B cell (primary cell): ENCODE results near the gene NHSL1. TPM values are rescaled to one million over a fixed set of nuclear protein-coding genes. Genes with fewer than 3 reads are reported as not detected.

Experiments
- ATAC-seq: fragments of 200-7000 bp; cut with Tn5 transposase; one replicate; pipeline ENCODE4 v1.10.0; 2021; ENCODE audit warnings: low read depth, mild to moderate bottlenecking, moderate number of reproducible peaks, moderate library complexity
- CTCF ChIA-PET: fragments of 350-600 bp; sonication (Branson Sonifier 250); formaldehyde crosslinking; loops from one replicate; lab custom pipeline; 2021; ENCODE audit warnings: antibody characterized with exemption, inconsistent platforms; lab: Charles Lee
- POLR2A ChIA-PET: fragments of 350-600 bp; sonication (Branson Sonifier 250); formaldehyde crosslinking; loops from one replicate; lab custom pipeline; 2021; ENCODE audit warnings: antibody characterized with exemption; lab: Charles Lee
- DNase-seq: peaks from one replicate; pipeline ENCODE4 v3.0.0; 2013
- H2AFZ ChIP-seq: 2 replicates; pipeline ENCODE4 v1.6.1; 2012; ENCODE audit warnings: mild to moderate bottlenecking, low read depth, low read length; ENCODE audit not compliant: insufficient read depth, poor library complexity, severe bottlenecking
- H3K27ac ChIP-seq, 2 donors: 1 replicate in 1 of 2; 2 replicates in 1 of 2; pipeline ENCODE4 v1.5.1; 2012 to 2013; ENCODE audit warnings: low read length in 2 of 2, mild to moderate bottlenecking in 2 of 2, moderate library complexity in 1 of 2
- H3K27me3 ChIP-seq, 4 experiments: fragments of 200-600 bp in 1 of 4; sonication (generic) in 1 of 4; replicated peaks in 1 of 4; 1 replicate in 2 of 4; 2 replicates in 2 of 4; pipeline versions ENCODE4 v1.6.1 to v1.7.0; 2013 to 2016; ENCODE audit warnings: low read length in 3 of 4, mild to moderate bottlenecking in 2 of 4, mixed read lengths in 1 of 4, moderate library complexity in 1 of 4; ENCODE audit not compliant: insufficient read depth in 4 of 4, control insufficient read depth in 3 of 4; ENCODE audit errors: control extremely low read depth in 1 of 4
- H3K36me3 ChIP-seq, 2 experiments: replicated peaks in 1 of 2; 1 replicate in 1 of 2; 2 replicates in 1 of 2; pipeline versions ENCODE4 v1.6.1 to v1.7.1; 2013; ENCODE audit warnings: low read length in 1 of 2; ENCODE audit not compliant: insufficient read depth in 2 of 2, control insufficient read depth in 1 of 2; ENCODE audit errors: control extremely low read depth in 1 of 2, extremely low read depth in 1 of 2
- H3K4me1 ChIP-seq, 2 donors: fragments of 200-600 bp in 1 of 2; sonication (generic) in 1 of 2; 1 replicate in 1 of 2; 2 replicates in 1 of 2; pipeline versions ENCODE4 v1.5.1 to v1.6.1; 2013 to 2017; ENCODE audit warnings: low read length in 2 of 2; ENCODE audit not compliant: control insufficient read depth in 2 of 2, insufficient read depth in 2 of 2
- H3K4me2 ChIP-seq: replicated peaks from 2 replicates; pipeline ENCODE3; 2012; ENCODE audit warnings: mild to moderate bottlenecking, low read depth, low read length; ENCODE audit not compliant: poor library complexity, severe bottlenecking
- H3K4me3 ChIP-seq, 5 experiments: fragments of 200-600 bp in 1 of 5; sonication (generic) in 1 of 5; 1 replicate in 3 of 5; 2 replicates in 2 of 5; pipeline versions ENCODE4 v1.5.1 to v1.7.0; 2011 to 2016; ENCODE audit warnings: low read length in 4 of 5, mild to moderate bottlenecking in 4 of 5, low read depth in 2 of 5, control low read depth in 1 of 5, moderate library complexity in 1 of 5; ENCODE audit not compliant: insufficient read depth in 1 of 5; ENCODE audit errors: control extremely low read depth in 1 of 5, extremely low read depth in 1 of 5
- H3K79me2 ChIP-seq: fragments of 200-600 bp; sonication (generic); one replicate; pipeline ENCODE4 v1.6.0; 2016; ENCODE audit warnings: low read length; ENCODE audit not compliant: control insufficient read depth, insufficient read depth
- H3K9ac ChIP-seq: fragments of 200-600 bp; sonication (generic); 2 replicates; pipeline ENCODE4 v1.6.1; 2017; ENCODE audit warnings: mild to moderate bottlenecking, low read length, moderate library complexity
- H3K9me3 ChIP-seq, 3 donors: one replicate each; pipeline versions ENCODE4 v1.6.1 to v1.7.1; 2013; ENCODE audit warnings: low read length in 2 of 3; ENCODE audit not compliant: control insufficient read depth in 2 of 3, insufficient read depth in 1 of 3; ENCODE audit errors: control extremely low read depth in 1 of 3
- H4K20me1 ChIP-seq: 2 replicates; pipeline ENCODE4 v1.6.0; 2012; ENCODE audit warnings: mild to moderate bottlenecking, low read length; ENCODE audit not compliant: insufficient read depth, control insufficient read depth, poor library complexity, severe bottlenecking
- H3K27ac Mint-ChIP-seq: one replicate; pipeline ENCODE4 v1.8.0; 2021; ENCODE audit warnings: mixed read lengths
- H3K27me3 Mint-ChIP-seq: one replicate; pipeline ENCODE4 v1.8.0; 2021; ENCODE audit warnings: mixed read lengths
- H3K4me1 Mint-ChIP-seq: one replicate; pipeline ENCODE4 v1.8.0; 2021; ENCODE audit warnings: mixed read lengths
- H3K4me3 Mint-ChIP-seq: one replicate; pipeline ENCODE4 v1.8.0; 2021; ENCODE audit warnings: mixed read lengths
- H3K9me3 Mint-ChIP-seq: one replicate; pipeline ENCODE4 v1.8.0; 2022; ENCODE audit warnings: mixed read lengths; ENCODE audit not compliant: insufficient read depth
- EZH2 ChIP-seq: IDR thresholded peaks from 2 replicates; pipeline ENCODE4 v1.6.1; 2012; ENCODE audit warnings: borderline replicate concordance, low read depth, mild to moderate bottlenecking, moderate library complexity, low read length; ENCODE audit not compliant: insufficient read depth, poor library complexity, severe bottlenecking
- WGBS: methylation state at CpG from one replicate; pipeline ENCODE4 v1.1.5; 2013; ENCODE audit warnings: missing lambda C conversion rate; ENCODE audit not compliant: insufficient coverage; 5-methylcytosine and 5-hydroxymethylcytosine counted together
- intact Hi-C: fragments of 100-400 bp; cut with micrococcal nuclease; formaldehyde crosslinking; loops from one replicate; pipeline ENCODE4 v1.10.0; 2022
- polyA plus RNA-seq: library from polyadenylated mRNA; depleted of rRNA; stranded (reverse); fragments of >200 nt; gene quantifications from 2 replicates; pipeline ENCODE4 v1.2.3, GENCODE V29; 2012
- total RNA-seq, 2 donors: library from RNA; stranded (reverse); fragments of 120-200 nt in 1 of 2; gene quantifications; 1 replicate in 1 of 2; 2 replicates in 1 of 2; pipeline versions ENCODE4 v1.2.3 to v1.2.4, GENCODE V29; 2013 to 2022
- TF ChIP-seq, protein P1 (sequence below): fragments of 200-600 bp; IDR thresholded peaks from one replicate; pipeline ENCODE4 v1.8.0; 2022; ENCODE audit warnings: antibody characterized with exemption, mild to moderate bottlenecking

The NHSL1 gene
- total and polyA plus RNA-seq, 2 donors (not counting 1 experiment from before 2014, with no cell fraction given): 0.04 to 0.10 TPM

DNA sequence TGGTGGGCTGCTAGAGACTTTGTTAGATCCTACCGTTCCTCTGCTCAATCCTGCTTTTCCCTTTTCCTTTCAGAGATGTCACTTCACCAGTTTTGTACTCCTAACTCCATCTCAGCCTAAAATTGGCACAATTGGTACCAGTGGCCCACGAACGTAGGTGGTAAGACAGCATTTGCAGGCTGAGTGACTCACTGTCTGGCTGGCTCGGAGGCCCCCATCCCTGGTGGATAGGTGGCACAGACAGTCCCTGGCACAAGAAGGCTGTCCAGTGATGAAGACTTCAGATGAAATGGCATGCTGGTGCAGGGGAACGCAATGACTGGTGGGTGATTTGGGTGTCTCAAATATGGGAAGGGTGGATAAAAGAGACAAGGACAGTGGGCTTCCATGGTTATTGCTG, 84.2 kb downstream of the NHSL1 start:
- no peak for TF ChIP-seq EZH2
- TF ChIP-seq, protein P1, sequence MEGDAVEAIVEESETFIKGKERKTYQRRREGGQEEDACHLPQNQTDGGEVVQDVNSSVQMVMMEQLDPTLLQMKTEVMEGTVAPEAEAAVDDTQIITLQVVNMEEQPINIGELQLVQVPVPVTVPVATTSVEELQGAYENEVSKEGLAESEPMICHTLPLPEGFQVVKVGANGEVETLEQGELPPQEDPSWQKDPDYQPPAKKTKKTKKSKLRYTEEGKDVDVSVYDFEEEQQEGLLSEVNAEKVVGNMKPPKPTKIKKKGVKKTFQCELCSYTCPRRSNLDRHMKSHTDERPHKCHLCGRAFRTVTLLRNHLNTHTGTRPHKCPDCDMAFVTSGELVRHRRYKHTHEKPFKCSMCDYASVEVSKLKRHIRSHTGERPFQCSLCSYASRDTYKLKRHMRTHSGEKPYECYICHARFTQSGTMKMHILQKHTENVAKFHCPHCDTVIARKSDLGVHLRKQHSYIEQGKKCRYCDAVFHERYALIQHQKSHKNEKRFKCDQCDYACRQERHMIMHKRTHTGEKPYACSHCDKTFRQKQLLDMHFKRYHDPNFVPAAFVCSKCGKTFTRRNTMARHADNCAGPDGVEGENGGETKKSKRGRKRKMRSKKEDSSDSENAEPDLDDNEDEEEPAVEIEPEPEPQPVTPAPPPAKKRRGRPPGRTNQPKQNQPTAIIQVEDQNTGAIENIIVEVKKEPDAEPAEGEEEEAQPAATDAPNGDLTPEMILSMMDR: no peak
- ChIA-PET POLR2A (no interaction called here), CTCF (interaction anchor here (0.6 to 1.5 kb wide), 3 partner anchors 11 to 103 kb away, joined by 3 read pairs; partner anchors contain the start of gene HEBP2)
- Histone ChIP-seq H2AFZ (no peak overlapping the region), H3K9me3 (no peaks in the 10 kb centered on the region), H3K27ac (no peak overlapping the region), H4K20me1 (no peaks in the 10 kb centered on the region), H3K4me2 (no peak overlapping the region), H3K36me3 (peaks cover 7 to 49% of the 10 kb centered on the region in 2 experiments), H3K79me2 (no peaks in the 10 kb centered on the region), H3K4me3 (no peak overlapping the region), H3K4me1 (no peaks in the 10 kb centered on the region), H3K9ac (no peak overlapping the region), H3K27me3 (no peaks in the 10 kb centered on the region)
- intact Hi-C loops: no loop called here
- no peak for DNase-seq
- Mint-ChIP-seq H3K4me3 (no peak overlapping the region), H3K9me3 (no peaks in the 10 kb centered on the region), H3K27ac (no peak overlapping the region), H3K27me3 (no peaks in the 10 kb centered on the region), H3K4me1 (no peaks in the 10 kb centered on the region)
- ATAC-seq: no peak
- whole genome bisulfite sequencing: 95% methylated on average over 5 of the region's 5 CpGs

DNA sequence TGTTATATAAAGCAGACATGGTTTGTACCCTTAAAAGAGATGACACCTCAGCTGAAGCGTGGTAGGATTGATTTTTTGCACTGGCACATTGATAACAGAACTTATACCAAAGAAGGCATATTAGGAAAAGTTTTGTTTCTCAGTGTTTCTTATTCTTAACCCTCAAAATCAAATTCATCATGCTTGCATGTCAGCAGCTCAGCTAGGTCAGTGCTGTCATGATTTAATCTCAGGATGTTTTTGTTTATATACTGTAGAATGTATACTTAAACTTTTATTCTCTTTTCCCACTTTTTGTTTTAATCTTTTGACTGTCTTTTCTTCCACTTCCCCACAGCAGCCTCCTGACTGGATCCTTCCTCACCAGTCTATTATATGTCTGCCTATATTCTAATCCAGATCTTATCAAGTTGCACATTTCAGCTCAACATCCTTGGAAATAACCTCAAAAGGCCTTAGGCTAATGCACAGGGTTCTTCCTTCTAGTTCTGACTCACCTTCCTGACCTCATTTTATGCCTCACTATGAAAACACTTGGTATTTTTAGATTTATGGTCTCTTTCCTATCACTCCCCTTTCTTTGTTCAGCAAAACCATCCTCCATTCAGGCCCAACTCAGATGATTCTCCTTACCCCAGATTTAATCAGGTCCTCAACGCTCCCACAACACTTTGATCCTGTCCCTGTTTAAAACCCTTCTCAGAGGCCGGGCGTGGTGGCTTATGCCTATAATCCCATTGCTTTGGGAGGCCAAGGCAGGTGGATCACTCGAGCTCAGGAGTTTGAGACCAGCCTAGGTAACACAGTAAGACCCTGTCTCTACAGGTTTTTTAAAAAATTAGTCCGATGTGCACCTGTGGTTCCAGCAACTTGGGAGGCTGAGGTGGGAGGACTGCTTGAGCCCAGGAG, 88.1 kb downstream of the NHSL1 start:
- Histone ChIP-seq H3K27ac (no peak overlapping the region), H3K36me3 (peaks cover 9 to 71% of the 10 kb centered on the region in 2 experiments)
- H3K27ac Mint-ChIP-seq: no peak overlapping the region

More for the DNA sequence above, 88.1 kb downstream of the NHSL1 start:
- Histone ChIP-seq H3K4me3 (no peak overlapping the region), H2AFZ (no peak overlapping the region), H3K4me1 (no peaks in the 10 kb centered on the region), H4K20me1 (no peaks in the 10 kb centered on the region), H3K79me2 (no peaks in the 10 kb centered on the region), H3K9me3 (no peaks in the 10 kb centered on the region), H3K4me2 (no peak overlapping the region), H3K9ac (no peak overlapping the region), H3K27me3 (no peaks in the 10 kb centered on the region)
- POLR2A ChIA-PET: no interaction called here
- CTCF ChIA-PET: interaction anchor here (1.3 kb wide), 1 partner anchor 107 kb away, joined by 4 read pairs; no protein-coding TSS in a partner anchor
- TF ChIP-seq EZH2: no peak
- TF ChIP-seq, protein P1: no peak
- DNase-seq: no peak
- Mint-ChIP-seq H3K4me1 (peaks cover 2% of the 10 kb centered on the region), H3K4me3 (no peak overlapping the region), H3K27me3 (no peaks in the 10 kb centered on the region), H3K9me3 (no peaks in the 10 kb centered on the region)
- no peak for ATAC-seq
- intact Hi-C loops: no loop called here
- WGBS: 91% methylated on average over 4 of the region's 6 CpGs
